NOMO-1 treated with dmso at 0.1 percent for 144 hours (cell line): ENCODE data around the gene PKLR.
"Not testable (repeated sequence)": the region's sequence is repeated elsewhere in the genome, so short reads cannot be mapped to it uniquely, and the experiment has no call there.

Source experiments
- DNase-seq: peaks from one replicate; lab custom pipeline; 2025; ENCODE audit not compliant: unreplicated experiment; lab: John Stamatoyannopoulos, UW

The PKLR gene

GRCh38 chr1:155256058-155256852 is 45.0 kb downstream of the PKLR start:
- DNase-seq: no peak

GRCh38 chr1:155255243-155256007 is 45.8 kb downstream of the PKLR start, which contains the start of gene ENTREP3:
Gene ENTREP3, minus strand, starts transcription at chr1:155255483. Its CDS starts 606 bp downstream, at chr1:155254877.
- DNase-seq: peak; percentile 51

GRCh38 chr1:155254714-155255242 is 46.5 kb downstream of the PKLR start:
- no peak for DNase-seq

GRCh38 chr1:155254228-155254713 is 47.0 kb downstream of the PKLR start:
- no peak for DNase-seq

- no peak for DNase-seq
Observed at GRCh38 chr1:155253797-155254196, 47.4 kb downstream of the PKLR start.

- DNase-seq: no peak
Observed at GRCh38 chr1:155253208-155253607, 48.0 kb downstream of the PKLR start.

- DNase-seq: no peak
Observed at GRCh38 chr1:155251566-155251965, 49.7 kb downstream of the PKLR start.

- peak; percentile 89 for DNase-seq
Observed at GRCh38 chr1:155250633-155251449, 50.4 kb downstream of the PKLR start.

- DNase-seq: no peak
Observed at GRCh38 chr1:155250246-155250632, 51.0 kb downstream of the PKLR start.

- DNase-seq: no peak
Observed at GRCh38 chr1:155247667-155248553, 53.3 kb downstream of the PKLR start.

GRCh38 chr1:155246796-155247195 is 54.4 kb downstream of the PKLR start:
- DNase-seq: not testable (repeated sequence)

GRCh38 chr1:155245163-155245524 is 56.1 kb downstream of the PKLR start:
- no peak for DNase-seq

- DNase-seq: peak; percentile 96
Observed at GRCh38 chr1:155244368-155245162, 56.7 kb downstream of the PKLR start.

GRCh38 chr1:155242805-155243358 is 58.4 kb downstream of the PKLR start:
- DNase-seq: no peak

GRCh38 chr1:155241841-155242264 is 59.4 kb downstream of the PKLR start:
- peak; percentile 76 for DNase-seq

GRCh38 chr1:155241069-155241679 is 60.1 kb downstream of the PKLR start:
- peak; percentile 51 for DNase-seq
